CD4-positive, alpha-beta T cell treated with Interleukin-6 for 4 hours (primary cell): ENCODE data around the gene THNSL1.
A peak's percentile ranks its signal among the peaks of the same experiment; 100 is the strongest.
"Not testable (repeated sequence)": the region's sequence is repeated elsewhere in the genome, so short reads cannot be mapped to it uniquely, and the experiment has no call there.

Source experiments
- DNase-seq: peaks from one replicate; pipeline ENCODE4 v3.0.0-alpha.2; 2020; ENCODE audit warnings: mixed read lengths

THNSL1 gene

DNA sequence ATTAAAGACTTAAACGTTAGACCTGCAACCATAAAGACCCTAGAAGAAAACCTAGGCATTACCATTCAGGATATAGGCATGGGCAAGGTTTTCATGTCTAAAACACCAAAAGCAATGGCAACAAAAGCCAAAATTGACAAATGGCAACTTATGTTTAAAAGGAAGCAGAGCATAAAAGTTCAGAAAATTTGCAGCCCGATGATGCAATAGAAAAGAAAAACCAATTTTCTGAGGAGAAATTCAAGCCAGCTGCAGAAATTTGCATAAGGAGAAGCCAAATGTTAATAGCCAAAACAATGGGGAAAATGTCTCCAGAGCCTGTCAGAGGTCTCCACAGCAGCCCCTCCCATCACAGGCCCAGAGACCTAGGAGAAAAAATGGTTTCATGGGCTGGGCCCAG is 4.8 kb upstream of the THNSL1 start:
- not testable (repeated sequence) for DNase-seq

DNA sequence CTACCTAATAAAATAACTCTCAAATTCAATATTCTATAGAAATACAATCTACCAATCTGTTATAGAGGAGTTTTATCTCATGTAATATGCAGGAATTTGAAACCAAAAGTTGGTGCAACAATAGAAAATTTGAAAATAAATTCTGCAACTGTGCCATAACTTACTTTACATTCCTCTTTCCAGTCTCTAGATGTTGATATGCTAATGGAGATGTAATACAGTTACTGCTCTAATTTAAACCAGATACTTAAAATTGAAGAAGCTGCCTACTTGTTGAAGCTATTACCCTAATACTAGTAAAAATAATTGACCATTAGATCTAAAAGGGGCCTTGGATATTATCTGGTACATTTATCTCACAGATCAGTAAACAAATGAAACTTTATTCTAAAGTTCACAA is 1.8 kb upstream of the THNSL1 start:
- DNase-seq = no peak

DNA sequence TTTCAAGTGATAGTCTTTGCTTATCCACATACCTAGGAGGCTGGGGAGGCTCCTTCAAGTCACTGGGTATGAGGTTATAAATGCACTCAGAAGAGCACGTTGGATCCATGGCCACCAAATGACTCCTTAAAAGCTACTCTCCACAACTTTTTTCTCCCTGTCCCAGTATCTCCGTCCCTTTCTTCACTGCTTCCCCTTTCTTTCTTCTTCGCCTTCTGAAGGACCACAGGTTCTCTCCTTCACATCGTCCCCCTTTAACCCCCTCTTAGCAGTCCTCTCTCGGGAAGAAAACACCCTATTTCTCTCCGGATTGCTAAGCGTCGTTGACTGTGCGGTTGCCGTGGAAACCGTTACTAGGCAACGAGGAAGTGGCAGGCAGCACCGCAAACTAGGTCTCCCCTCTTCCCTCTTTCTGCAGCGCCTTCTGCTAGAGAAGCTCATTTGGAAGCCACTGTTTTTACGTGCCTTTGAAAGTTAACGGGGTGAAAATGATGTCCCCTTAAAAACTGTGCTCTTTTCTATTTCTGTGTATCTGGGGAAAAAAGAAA is 510 bp upstream of the THNSL1 start, which contains the start of gene ENKUR:
Gene ENKUR (minus strand): TSS at position 331 of the 548 bp plus-strand sequence. CDS start 222 bp downstream, at position 109.
- DNase-seq = peak; percentile 96

DNA sequence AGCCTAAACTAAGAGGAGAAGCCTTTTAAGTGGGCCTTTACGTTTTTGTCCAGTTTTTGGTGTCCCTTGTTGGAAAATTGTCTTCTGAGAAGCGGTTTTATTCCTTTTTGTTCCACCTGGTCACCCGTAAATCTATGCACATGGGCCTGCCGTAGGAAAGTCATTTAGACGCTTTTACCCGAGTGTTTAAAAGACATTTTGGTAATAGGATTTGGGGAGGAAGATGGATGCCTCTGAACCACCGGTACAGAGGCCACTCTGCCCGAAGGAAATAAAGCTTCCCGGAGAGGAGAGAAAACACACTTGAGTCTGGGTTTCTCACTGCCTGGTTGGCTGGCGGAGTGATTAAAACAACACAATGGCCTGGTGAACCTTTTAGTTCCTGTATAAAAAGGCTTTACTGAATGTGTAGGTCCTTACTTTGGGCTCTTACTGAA is 760 bp downstream of the THNSL1 start:
- DNase-seq = peak; percentile 29

DNA sequence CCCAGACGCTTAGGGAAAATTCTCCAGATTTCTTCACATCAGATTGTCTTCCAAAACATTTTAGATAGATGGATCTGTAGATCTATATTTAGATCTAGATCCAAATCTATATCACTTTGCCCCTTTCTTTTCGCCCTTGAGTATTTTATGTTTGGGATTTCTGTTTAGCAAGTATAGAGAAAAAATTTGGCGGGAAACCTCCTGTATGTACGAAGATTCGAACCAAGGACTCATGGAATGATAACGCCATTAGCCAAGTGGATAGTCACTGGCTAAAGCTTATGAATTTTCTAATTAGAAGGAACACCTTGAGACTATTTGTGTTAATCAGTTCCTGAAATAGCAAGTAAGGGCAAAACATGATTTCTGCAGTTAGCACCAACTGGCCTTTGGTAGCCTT is 1.2 kb downstream of the THNSL1 start:
- DNase-seq = no peak

DNA sequence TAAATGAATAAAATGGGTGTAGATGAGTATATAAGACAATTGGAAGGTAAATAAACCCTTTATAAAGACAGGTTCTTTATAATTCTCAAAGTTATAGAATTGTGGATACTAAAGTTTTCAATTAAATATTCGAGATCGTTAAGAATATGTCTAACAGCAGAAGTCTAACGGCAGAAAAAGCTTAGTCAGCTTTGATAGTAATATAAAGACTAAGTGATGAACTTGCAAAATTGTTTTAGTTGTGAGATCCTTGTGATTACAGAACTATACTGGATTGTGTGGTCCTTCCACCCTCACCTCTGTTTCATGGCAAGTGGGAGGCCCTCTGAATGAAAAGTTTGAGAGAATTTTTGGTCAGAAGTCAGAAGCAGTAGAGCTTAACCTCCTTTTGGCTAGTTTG is 2.3 kb downstream of the THNSL1 start:
- no peak for DNase-seq

DNA sequence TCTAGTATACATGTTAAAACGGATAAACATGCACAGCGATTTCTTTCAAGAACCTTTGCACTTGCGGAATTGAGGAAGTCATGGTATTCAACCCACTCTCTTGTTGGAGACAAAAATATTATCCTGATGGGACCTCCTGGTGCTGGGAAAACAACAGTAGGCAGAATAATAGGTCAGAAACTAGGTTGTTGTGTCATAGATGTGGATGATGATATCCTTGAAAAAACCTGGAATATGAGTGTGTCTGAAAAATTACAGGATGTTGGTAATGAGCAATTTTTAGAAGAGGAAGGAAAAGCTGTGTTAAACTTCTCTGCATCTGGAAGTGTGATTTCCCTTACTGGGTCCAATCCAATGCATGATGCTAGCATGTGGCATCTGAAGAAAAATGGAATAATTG is 6.9 kb downstream of the THNSL1 start:
- DNase-seq = no peak

DNA sequence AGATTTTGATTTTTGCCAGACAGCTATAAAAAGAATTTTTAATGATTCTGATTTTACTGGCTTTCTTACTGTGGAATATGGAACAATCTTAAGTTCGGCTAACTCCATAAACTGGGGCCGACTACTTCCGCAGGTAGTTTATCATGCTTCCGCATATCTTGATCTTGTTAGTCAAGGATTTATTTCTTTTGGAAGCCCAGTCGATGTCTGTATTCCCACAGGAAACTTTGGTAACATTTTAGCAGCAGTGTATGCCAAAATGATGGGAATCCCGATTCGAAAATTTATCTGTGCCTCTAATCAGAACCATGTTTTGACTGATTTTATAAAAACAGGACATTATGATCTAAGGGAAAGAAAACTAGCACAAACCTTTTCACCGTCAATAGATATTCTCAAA is 8.1 kb downstream of the THNSL1 start:
- no peak for DNase-seq

DNA sequence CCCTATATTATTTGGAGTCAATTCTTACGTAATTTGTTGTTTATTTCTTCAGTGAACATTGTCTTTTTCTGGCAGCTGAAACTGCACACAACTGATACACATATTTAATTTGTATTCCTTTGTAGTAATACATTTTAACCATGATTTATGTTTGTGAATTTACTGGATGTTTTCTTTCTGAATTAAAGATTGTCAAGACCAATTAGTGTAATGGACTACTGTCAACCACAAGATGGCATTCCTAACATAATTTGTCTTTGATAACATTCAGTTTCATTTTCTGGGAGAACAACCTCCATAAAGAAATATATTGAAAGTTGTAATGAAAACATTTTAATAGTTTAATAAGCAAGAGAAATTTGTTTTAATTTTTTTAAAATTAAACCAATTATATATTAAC is 10.1 kb downstream of the THNSL1 start:
- DNase-seq = no peak

DNA sequence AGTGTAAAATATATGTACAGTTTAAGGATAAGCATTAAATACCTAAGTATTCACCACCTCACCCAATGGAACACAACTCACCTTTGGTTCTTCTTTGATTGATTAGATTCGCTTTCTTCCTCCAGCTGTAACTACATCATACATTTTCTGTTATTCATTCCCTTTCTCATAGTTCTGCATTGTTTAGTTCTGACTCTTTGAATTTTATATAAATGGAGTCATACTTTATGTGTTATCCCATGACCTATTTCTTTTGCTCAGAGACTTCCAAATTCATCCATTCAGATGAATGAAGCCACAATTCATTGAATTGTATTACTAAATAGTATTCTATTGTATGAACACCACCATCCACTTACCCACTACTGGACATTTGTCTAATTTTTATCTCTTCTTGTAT is 12.3 kb downstream of the THNSL1 start:
- DNase-seq = no peak

DNA sequence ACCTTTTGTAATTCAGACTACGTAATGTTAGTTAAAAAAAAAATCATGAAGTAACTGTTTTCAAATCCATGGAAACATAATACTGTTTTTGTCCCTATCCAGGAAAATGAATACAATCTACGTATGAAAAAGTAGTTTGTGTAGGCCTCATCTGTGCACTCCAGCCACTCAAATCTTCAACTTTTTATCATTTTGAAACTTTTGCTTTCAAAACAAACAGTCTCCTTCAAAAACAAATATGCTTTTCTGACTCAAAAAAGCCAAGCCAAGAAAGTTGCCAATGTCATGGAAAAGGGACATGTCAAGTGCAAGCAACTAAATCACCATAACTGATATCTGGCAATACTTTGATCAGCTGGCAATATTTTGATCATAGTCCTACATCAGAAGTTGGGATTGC is 13.1 kb downstream of the THNSL1 start:
- DNase-seq = no peak

DNA sequence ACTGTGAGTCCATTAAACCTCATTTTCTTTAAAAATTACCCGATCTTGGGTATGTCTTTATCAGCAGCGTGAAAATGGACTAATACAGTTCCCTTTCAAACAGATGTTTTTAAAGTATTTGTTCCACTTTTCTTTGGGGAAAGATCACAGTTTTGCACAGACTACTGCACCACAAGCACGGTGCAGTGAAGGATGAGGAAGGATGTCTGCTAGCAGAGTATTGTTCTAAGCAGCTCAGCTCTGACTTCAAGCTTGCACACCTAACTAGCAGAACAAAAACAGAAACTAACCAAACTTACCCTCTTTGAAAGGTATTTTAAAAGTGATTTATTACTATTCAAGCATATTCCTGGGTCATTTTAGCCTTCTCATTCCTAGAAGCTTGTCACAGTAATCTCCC is 20.0 kb downstream of the THNSL1 start:
- no peak for DNase-seq

DNA sequence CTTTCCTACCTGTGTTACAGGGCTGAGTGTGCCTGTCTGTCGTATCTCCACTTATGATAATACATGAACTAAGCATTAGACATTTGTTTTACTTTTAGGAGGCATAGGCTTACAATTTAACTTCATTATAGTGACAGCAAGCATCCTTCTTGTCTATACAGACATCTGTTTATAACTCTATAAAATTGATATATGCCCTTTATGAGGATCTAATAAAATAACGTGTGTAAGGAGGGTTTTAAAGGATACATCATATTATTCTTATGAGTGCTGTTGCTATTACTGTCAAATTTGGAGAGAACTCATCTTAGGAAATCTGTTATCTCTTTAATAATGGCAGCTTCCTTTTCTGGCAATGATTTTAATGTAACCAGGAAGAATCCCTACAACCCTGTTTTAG is 21.9 kb downstream of the THNSL1 start:
- DNase-seq = no peak

DNA sequence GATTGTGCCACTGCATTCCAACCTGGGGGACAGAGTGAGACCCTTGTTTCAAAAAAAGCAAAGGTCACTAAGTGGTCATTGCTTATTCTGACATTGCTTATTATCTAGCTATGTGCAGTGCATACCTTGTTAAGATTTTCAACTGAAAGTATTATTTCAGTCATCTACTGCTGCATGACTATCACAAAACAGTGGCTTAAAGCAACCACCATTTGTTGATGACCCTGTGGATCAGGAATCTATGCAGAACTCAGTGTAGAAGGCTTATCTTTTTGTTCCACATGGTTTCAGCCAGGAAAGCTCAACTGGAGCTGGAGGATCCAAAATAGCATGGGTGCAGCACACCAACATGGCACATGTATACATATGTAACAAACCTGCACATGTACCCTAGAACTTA is 23.1 kb downstream of the THNSL1 start:
- DNase-seq = no peak

DNA sequence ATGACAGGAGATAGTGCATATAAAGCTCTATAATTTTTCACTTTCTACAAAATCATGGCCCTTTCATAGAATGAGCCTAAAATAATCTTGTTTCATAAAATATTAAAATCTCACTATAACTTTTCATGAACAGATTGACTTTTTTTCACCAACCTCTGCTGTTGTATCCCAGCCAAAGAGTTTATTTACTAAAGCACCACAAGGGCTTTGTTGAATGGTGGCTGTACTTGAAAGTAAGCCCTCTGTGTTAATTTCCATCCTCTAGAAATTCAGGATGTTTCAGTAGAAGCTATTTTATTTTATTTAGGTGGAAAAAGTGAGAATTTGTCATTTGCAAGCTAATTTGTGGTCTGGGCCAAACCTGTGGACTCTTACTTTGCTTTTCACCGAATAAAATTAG is 30.2 kb downstream of the THNSL1 start:
- no peak for DNase-seq

DNA sequence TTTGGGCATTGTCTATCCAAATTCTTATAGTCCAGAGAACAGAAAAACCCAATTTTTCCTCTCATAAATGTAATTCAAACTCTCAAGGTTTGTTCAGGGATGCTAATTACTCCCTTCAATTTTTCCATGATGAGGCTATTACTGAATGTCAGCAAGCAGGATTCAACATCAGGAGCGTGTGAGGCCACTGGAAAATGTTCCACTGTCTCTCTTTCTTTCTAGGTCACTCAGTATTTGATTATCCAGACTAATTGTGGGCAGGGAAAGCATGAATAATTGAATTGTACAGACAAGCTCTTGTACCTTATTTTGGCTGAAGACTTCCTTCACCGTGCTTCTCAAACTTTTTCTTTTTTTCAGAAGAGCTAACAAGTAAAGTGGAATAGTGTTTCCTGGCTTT is 30.7 kb downstream of the THNSL1 start:
- no peak for DNase-seq

DNA sequence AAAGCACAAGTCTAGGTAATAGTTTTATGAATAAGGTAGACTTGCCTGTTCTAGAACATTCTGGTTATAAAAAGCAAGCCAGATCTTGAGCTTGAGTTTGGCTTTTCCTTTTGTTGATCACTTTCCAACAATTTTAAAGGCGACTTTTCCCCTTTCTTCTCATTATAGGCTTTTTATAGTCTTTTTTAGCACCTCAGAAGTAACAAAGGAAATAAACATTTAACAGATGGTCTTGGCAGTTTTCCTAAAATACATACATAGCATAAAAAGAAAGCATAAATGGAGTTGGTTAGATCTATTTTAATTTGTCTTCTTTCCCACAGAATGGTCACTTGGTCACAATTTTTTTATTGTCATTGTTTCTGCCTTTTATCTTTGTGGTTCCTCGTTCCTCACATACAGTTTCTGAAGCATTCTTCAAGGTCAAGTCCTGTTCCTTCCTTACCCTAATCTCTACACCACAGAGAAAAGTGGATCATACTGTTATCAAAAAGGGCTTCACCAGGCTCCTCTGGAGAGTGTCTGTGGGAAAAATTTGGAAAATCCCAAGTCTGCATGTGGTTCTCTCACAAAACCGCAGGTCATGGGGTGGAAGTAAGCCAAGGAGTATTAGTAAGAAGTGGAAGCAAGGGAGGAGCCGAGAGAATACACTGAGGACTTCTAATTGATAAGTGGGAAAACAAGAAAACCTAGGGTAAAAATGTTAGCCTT is 31.3 kb downstream of the THNSL1 start:
- DNase-seq = no peak

DNA sequence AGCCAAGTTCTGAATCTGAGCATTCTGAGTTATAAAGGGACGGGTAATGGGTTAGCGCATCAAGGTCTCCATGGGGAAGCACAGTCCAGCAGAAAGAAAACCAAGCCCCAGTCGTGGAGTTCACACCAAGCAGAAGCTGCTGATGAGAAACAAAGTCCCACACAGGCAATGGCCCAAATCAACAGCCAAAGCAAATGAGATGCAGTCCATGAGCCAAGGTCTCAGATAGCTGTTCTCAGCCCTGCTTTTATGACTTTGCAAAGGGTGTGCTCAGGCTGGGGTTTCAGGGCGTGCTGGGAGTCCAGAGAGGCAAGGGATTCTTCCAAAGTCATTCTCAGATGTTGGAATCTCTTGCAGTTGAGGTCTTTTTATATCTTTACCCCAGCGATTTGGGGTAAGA is 32.0 kb downstream of the THNSL1 start:
- DNase-seq = no peak

DNA sequence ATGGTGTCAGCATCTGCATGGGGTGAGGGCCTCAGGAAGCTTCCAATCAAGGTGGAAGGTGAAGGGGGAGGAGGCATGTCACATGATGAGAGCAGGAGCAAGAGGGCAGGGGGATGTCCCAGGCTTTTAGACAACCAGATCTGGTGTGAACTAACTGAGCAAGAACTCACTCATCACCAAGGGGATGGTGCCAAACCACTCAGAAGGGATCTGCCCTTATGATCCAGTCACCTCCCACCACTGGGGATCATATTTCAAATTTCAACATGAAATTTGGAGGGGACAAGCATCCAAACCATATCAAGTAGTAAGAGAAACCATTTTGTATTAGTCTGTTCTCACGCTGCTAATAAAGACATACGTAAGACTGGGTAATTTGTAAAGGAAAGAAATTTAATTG is 33.6 kb downstream of the THNSL1 start:
- no peak for DNase-seq

DNA sequence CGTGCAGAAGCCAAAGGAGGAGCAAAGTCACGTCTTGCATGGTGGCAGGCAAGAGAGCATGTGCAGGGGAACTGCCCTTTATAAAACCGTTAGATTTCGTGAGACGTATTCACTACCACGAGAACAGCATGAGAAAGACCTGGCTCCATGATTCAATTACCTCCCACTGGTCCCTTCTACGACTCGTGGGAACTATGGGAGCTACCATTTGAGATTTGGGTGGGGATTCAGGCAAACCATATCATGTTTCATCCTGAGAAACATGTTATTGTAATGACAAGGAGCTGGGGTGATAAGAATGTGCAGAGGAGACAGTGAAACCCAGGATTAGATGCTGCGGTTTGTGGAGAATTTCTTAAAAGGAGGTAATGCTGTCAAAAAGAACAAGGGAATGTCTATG is 34.0 kb downstream of the THNSL1 start:
- no peak for DNase-seq

DNA sequence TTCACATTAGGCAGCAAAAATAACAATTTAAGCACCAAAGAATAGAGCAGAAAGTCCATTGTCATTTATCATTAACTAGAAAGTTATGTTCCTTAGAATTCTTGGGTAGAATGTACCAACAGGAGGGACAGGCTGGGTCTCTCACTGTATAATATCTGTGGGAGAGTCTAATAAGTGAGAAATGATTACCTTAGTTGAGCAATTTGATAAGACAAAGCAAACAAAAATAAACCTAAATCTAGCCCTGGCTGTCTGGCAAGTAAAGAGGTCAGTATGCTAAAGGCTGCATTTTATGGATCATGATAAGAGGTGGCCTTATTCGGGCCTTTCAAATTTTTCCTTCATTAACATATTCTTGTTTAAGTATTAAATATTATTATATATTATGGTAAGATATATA is 35.6 kb downstream of the THNSL1 start:
- no peak for DNase-seq

DNA sequence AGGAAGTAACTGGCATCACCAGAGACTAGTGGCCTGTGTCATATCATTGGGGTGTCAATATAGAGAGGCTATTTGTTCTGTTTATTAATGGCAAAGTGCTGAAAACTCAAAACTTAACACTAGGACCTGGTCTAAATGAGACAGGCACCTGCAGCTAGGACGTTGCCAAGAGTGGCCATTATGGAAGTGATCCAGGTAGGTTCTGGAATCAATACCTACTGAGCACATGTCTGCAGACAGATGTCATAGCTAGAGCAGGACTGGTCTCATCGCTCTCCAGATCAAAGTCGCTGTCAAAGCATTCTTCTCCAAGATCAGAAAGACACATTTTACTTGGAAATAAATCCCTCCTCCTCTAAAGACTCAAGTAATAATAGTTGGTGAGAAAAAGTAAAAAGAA is 40.3 kb downstream of the THNSL1 start:
- DNase-seq = no peak

DNA sequence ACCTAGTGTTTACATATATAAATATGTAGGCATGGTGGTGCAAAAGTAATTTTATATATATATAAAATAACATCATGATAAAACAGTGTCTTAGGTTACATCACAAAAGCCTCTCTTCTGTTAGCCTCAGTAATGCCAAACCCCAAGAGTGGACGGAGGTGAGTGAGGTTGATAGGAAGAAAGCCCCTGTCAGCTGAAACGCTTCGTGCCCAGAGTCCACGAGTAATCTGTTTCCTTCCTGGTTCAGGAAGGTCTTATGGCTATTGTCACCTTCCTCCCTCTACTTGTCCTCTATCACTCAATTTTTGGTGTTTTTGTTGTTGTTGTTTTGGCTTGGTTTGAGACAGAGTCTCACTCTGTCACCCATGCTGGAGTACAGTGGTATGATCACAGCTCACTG is 41.5 kb downstream of the THNSL1 start:
- no peak for DNase-seq

DNA sequence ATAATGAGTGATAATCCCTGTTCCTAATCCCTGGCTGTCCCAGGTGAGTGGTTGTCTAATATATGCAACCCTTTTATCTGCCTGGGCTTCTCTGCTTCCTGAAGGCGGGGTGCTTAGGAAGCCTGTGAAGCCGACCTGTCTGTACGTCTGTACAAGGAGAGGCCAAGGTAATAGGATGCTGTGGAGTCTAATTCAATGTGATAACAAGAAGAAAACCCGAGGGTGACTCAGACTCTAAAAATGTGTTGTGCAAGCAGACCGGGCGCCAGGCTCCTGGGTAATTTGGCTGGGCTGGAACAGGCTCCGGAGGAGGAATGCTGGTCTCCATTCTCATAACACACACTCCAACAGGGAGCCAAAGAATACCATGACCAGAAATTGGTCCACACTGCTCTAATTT is 43.6 kb downstream of the THNSL1 start:
- no peak for DNase-seq

DNA sequence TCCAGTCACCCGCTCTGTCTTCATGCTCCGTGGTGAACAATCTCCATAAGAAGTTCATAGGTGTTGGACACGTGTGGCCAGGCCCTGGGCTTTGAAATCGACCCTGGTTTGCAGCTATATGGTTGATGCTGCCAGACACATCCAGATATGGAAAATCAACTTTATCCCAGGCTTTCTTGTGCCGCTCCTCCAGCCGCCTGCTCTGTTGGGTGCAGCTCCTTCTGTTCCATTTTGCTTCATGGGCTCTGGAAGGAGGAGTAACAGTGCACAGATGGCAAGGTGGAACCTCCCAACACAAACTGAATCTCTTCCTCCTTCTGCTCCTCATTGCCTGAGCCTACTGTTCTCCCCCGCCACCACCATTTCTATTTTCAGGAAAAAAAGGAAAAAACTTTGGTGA is 44.7 kb downstream of the THNSL1 start:
- no peak for DNase-seq
